Activated naive CD8-positive, alpha-beta T cell (primary cell): ENCODE measurements around the gene C1orf159.
A peak's percentile ranks its signal among the peaks of the same experiment; 100 is the strongest.

Experiments used
- H3K27ac Mint-ChIP-seq: one replicate; pipeline ENCODE4 v1.8.0; 2021; ENCODE audit warnings: mixed read lengths
- H3K27me3 Mint-ChIP-seq: one replicate; pipeline ENCODE4 v1.8.0; 2021; ENCODE audit warnings: mixed read lengths
- H3K36me3 Mint-ChIP-seq: one replicate; pipeline ENCODE4 v1.8.0; 2021; ENCODE audit warnings: mixed read lengths
- H3K4me1 Mint-ChIP-seq: one replicate; pipeline ENCODE4 v1.8.0; 2021; ENCODE audit warnings: low read depth, mixed read lengths
- H3K4me3 Mint-ChIP-seq: one replicate; pipeline ENCODE4 v1.8.0; 2021; ENCODE audit warnings: mild to moderate bottlenecking, mixed read lengths
- H3K9me3 Mint-ChIP-seq: one replicate; pipeline ENCODE4 v1.8.0; 2021; ENCODE audit warnings: low read depth, mixed read lengths

The C1orf159 gene

DNA sequence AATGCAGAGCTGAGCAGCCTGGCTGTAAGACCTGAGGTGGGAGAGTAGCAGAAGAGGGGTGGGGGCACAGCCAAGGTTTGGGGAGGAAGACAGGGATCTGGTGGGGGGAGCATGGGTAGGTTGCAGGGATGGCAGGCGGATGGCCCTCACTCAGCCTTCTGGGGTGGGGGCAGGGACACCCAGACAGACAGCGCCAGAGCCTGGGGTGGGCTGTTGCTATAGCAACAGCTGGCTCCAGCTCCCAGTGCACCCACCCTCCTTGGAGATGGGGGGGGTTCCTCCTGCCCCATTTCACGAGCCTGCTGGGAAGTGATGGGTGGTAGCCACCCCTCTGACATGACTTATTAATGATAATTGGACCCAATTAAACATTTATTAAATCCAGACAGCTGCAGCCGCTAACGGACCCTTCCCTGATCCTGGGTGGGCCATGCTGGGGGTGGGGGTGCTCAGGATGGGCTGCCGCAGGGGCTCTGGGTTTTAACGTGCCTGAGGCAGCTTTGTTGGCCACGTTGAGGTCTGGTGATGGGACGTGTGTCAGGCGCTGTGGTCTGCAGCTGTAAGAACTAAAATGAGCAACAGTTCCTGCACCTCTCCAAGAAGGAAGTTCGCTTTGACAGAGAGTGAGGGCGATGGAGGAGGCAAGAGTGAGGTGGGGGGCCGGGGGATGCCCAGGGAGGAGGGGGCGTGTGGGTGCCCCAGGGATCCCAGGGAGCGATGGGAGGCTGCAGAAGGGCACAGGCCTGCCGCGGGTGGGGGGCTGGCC is 76.6 kb downstream of the C1orf159 start:
- H3K27me3 Mint-ChIP-seq: peaks cover 5% of the 10 kb centered on the region
- H3K9me3 Mint-ChIP-seq: no peaks in the 10 kb centered on the region
- H3K4me3 Mint-ChIP-seq: peak overlapping the region; percentile 77
- H3K4me1 Mint-ChIP-seq: peaks cover 14% of the 10 kb centered on the region
- no peaks in the 10 kb centered on the region for H3K36me3 Mint-ChIP-seq
- H3K27ac Mint-ChIP-seq: no peak overlapping the region

DNA sequence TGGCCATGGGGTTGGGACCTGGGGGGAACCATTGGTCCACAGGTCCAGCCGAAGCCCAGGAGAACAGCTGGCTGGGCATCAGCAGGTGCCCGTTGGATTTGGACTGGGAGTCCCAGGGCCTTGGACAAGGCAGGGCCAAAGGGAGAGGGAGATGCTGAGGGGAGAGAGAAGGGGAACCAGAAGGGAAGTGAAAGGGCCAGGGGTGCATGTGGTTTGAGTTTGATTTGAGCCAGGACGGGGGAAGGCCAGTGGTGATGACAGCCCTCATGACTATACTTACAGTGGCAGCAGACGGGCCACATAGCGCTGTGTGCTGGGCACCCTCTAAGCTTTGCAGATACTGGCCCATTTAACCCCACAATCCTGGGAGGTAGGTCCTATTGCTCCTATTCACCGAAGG is 77.2 kb downstream of the C1orf159 start:
- H3K27me3 Mint-ChIP-seq: peaks cover 5% of the 10 kb centered on the region
- H3K27ac Mint-ChIP-seq: no peak overlapping the region
- peaks cover 14% of the 10 kb centered on the region for H3K4me1 Mint-ChIP-seq
- no peaks in the 10 kb centered on the region for H3K9me3 Mint-ChIP-seq
- H3K4me3 Mint-ChIP-seq: peak overlapping the region; percentile 25
- H3K36me3 Mint-ChIP-seq: no peaks in the 10 kb centered on the region

DNA sequence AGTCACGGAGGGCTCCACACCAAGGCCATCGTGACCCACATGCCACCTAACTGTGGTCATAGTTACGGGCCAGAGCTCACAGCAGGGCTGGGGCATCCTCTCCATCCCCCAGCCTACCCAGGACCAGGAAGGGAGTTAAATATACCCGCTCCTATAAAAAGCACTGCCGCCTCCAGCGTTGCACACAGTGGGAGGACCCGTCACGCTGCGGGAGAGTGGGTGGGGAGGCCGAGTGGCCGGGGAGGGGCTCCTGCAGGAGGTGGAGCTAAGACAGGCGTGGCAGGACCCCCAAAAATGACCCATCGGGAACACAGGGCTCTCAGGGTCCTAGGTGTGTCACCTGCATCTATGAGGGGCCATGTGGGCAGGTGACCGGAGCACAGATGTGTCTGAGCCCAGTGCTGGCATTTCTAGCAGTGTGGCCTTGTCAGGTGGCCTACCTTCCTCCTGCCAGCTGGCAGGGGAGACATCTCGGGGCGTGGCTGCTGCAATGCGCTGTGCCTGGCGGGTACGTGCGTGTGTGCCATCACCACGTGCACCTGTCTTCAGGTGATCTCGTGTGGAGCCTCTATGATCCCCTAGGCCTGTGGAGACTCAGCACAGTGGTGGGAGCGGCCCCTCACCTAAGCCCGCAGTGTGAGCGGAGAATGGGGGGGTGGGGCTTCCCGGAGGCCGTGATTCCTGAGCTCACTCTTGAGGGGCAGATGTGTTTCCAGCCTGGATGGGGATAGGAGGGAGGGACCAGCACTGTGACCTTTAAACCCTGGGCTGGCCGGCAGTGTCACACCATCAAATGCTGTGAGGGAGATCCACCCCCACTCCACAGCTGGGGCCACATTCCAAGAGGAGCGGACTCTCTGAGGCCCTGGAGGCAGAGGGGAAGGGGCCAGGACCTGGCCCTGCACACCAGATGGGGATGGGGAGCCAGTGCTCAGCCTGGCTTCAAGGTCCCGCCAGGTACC is 78.2 kb downstream of the C1orf159 start:
- Mint-ChIP-seq H3K36me3 (no peaks in the 10 kb centered on the region), H3K9me3 (no peaks in the 10 kb centered on the region), H3K27ac (no peak overlapping the region), H3K4me1 (peaks cover 14% of the 10 kb centered on the region), H3K27me3 (peaks cover 5% of the 10 kb centered on the region), H3K4me3 (no peak overlapping the region)

DNA sequence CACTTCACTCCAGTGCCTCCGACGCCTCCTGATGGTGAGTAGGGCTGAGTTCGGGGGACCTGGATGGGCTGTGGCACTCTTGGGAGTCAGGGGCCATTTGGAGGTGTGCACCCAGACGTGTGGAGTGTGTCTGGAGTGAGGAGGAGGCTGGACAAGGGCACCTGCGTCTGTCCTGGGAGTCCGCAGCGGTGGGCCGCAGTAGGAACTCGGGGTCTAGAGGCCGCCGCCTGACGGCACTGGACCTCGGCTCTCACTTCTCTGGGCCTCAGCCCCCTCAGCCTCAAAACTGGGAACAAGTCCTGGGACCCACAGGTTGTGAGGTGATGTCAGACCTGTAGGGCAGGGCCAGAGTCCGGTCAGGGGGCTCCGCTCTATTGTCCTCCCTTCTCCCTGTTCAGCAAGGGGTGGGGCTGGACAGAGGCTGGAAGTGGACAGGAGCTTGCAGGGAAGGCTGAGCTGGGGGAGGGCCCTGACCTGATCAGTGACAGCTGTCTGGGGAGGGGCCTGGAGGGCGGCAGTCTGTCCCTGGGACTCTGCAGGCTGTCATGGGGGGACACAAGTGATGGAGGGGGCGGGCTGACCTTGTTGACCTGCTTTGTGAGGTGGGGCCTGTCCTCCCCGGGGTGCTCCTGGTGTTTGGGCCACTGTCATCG is 80.5 kb downstream of the C1orf159 start:
- H3K9me3 Mint-ChIP-seq: no peaks in the 10 kb centered on the region
- H3K4me3 Mint-ChIP-seq: no peak overlapping the region

DNA sequence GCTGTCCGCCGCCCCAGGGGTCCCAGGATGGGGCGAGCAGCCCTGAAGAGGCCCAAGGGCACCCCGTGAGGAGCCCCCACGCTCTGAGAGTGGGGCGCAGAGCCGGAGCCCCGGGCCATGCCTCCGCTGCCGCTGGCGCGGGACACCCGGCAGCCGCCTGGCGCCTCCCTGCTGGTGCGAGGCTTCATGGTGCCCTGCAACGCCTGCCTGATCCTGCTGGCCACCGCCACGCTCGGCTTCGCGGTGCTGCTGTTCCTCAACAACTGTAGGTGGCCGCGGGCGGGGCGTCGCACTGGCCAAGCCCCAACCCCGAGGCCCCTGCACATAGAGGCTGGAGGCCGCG is 81.5 kb downstream of the C1orf159 start:
- peak overlapping the region; percentile 62 for H3K4me3 Mint-ChIP-seq

More for the DNA sequence above, 80.5 kb downstream of the C1orf159 start:
- peaks cover 5% of the 10 kb centered on the region for H3K27me3 Mint-ChIP-seq
- H3K4me1 Mint-ChIP-seq: peaks cover 19% of the 10 kb centered on the region
- H3K27ac Mint-ChIP-seq: no peak overlapping the region
- H3K36me3 Mint-ChIP-seq: no peaks in the 10 kb centered on the region

DNA sequence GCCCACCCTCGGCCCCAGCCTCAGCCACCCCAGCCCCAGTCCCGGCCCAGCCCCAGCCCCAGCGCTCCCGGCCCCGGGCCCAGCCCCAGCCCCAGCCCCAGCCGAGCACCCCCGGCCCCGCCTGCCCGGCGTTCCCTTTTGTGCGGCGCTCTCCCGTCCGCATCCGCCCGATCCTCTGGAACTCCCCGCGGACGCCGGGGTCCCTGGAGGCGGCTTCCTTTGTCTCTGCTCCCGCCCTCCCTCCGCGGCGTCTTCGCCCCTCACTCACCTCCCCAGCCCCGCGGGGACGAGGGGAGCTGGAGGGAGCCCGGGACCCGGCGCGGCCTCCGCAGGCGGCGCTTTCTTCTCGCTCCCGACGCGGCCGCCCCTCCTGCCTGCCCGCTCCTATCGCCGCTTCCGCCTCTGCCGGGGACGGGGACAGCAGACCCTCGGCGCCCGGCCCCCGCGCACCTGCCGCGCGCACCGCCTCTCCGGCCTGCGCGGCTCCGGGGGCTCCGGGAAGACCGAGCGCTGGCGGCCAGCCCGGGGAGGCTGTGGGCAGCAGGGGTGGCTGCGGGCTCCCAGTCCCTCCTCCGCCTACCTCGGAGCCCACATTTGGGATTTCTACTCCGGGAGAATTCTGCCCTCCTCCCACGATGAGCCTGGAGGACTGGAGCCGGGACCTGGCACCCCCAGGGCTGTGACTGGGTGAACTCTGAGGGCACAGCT is 82.0 kb downstream of the C1orf159 start:
- H3K4me1 Mint-ChIP-seq: peaks cover 10% of the 10 kb centered on the region
- peaks cover 5% of the 10 kb centered on the region for H3K27me3 Mint-ChIP-seq
- no peak overlapping the region for H3K4me3 Mint-ChIP-seq
- H3K36me3 Mint-ChIP-seq: no peaks in the 10 kb centered on the region
- no peak overlapping the region for H3K27ac Mint-ChIP-seq
- no peaks in the 10 kb centered on the region for H3K9me3 Mint-ChIP-seq

More for the DNA sequence above, 81.5 kb downstream of the C1orf159 start:
- Mint-ChIP-seq H3K9me3 (no peaks in the 10 kb centered on the region), H3K27ac (no peak overlapping the region), H3K36me3 (no peaks in the 10 kb centered on the region), H3K27me3 (peaks cover 5% of the 10 kb centered on the region), H3K4me1 (peaks cover 15% of the 10 kb centered on the region)

DNA sequence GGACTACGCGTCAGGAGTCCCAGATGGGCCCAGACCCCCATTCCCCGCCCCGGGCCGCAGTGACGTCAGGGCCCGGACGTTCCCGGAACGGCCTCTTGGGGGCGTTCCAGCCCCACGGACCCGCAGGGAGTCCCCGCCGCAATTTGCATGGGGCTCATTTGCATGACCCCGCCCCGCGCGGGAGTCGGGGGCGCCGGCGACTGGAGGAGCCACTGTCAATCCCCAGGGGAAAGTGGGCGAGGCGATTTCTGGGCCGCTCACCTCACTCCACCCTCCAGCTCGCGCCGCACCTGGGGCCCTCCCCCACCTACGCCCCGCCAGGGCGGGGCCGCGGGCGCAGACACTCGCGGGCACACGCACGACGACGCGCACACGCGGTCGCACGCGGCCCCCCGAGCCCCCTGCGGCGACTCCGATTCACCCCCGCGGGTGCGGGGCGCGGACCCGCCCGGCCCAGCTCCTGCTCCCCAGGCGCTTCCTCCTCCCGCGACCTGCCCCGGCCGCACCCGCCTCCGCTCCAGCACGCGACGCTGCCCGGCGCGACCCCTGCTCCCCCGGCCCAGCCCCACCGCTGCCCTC is 82.8 kb downstream of the C1orf159 start:
- Mint-ChIP-seq H3K9me3 (no peaks in the 10 kb centered on the region), H3K36me3 (no peaks in the 10 kb centered on the region), H3K4me1 (peaks cover 5% of the 10 kb centered on the region), H3K27me3 (peaks cover 3% of the 10 kb centered on the region), H3K4me3 (peak overlapping the region; percentile 57), H3K27ac (no peak overlapping the region)

DNA sequence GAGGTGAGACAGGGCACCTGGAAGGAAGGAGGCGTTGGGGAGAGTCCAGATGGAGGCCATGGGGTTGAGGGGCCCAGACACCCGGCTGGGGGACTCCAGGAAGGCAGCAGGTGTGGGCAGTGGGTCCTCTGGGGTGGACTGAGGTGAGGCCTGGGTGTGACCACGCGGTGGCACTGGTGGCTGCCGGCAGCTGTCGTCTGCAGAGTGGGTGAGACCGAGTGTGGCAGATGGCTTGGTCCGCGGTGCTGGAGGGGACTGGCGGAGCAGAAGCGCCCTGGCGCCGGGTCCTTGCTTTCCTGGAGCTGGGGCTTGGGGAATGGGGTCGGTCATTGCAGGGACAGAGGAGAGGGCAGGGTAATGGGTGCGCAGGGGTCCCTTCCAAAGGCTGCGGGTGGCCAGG is 83.5 kb downstream of the C1orf159 start:
- Mint-ChIP-seq H3K27ac (no peak overlapping the region), H3K4me3 (peak overlapping the region; percentile 68)

More for the DNA sequence above, 83.5 kb downstream of the C1orf159 start:
- H3K27me3 Mint-ChIP-seq: no peaks in the 10 kb centered on the region
- H3K36me3 Mint-ChIP-seq: no peaks in the 10 kb centered on the region
- H3K4me1 Mint-ChIP-seq: peaks cover 5% of the 10 kb centered on the region
- H3K9me3 Mint-ChIP-seq: no peaks in the 10 kb centered on the region
